Keratinocyte (primary cell): ENCODE data around the gene EXOC3.

ENCODE experiments used
- EZH2 ChIP-seq: IDR thresholded peaks from one replicate; pipeline ENCODE4 v1.6.1; 2012; ENCODE audit warnings: inconsistent platforms, mild to moderate bottlenecking, low read length, moderate library complexity
- TF ChIP-seq, protein P1 (sequence below), 3 experiments: IDR thresholded peaks in 1 of 3; conservative IDR thresholded peaks in 1 of 3; optimal IDR thresholded peaks in 1 of 3; 2 replicates in 2 of 3; 3 replicates in 1 of 3; pipeline versions ENCODE3 to v1.5.1; 2011; ENCODE audit warnings: low read length in 3 of 3, mild to moderate bottlenecking in 3 of 3, moderate library complexity in 2 of 3, control low read depth in 1 of 3, inconsistent platforms in 1 of 3; ENCODE audit not compliant: insufficient read depth in 2 of 3; ENCODE audit errors: extremely low read depth in 1 of 3

DNA sequence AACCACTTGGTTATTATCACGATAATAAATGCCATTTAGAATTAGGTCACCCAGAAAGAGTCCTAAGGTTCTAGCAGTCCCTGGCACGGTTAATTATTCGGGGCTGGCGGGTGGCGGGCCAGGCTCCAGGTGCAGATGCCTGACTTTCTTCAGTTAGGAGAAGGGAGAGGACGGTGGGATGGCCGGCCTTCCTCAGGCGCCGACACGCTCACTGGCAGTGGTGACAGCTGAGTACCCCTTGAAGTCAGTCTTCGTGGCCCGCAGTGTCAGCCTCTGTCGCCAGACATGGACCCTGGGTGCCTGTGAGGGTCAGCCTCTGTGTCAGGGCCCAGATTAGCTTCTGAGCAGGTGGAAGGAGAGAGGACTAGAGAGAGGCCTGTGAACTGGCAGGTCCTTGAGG lies 21.1 kb upstream of the EXOC3 start:
- TF ChIP-seq, protein P1, sequence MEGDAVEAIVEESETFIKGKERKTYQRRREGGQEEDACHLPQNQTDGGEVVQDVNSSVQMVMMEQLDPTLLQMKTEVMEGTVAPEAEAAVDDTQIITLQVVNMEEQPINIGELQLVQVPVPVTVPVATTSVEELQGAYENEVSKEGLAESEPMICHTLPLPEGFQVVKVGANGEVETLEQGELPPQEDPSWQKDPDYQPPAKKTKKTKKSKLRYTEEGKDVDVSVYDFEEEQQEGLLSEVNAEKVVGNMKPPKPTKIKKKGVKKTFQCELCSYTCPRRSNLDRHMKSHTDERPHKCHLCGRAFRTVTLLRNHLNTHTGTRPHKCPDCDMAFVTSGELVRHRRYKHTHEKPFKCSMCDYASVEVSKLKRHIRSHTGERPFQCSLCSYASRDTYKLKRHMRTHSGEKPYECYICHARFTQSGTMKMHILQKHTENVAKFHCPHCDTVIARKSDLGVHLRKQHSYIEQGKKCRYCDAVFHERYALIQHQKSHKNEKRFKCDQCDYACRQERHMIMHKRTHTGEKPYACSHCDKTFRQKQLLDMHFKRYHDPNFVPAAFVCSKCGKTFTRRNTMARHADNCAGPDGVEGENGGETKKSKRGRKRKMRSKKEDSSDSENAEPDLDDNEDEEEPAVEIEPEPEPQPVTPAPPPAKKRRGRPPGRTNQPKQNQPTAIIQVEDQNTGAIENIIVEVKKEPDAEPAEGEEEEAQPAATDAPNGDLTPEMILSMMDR (optimal IDR thresholded peaks at IDR 0.05 in 1 of 3, IDR thresholded peaks at IDR 0.05 in 1 of 3, conservative IDR thresholded peaks at IDR 0.05 in 1 of 3; ENCODE audit: extremely low read depth in 1 of 3, insufficient read depth in 2 of 3, low read length in 3 of 3) = no peak
- no peak for TF ChIP-seq EZH2
